ENCODE results near the gene UFC1. TPM values are rescaled to one million over a fixed set of nuclear protein-coding genes. Genes with fewer than 3 reads are reported as not detected.
A peak's percentile ranks its signal among the peaks of the same experiment; 100 is the strongest.

Gene UFC1
- total and polyA plus RNA-seq, 2 experiments from 2014 or later, result 105 to 119 TPM

- 96% methylated on average over 1 of the region's 1 CpG for WGBS (ENCODE audit: low lambda C conversion rate, missing lambda C conversion rate)
Observed at GRCh38 chr1:161157867-161158266, 4.1 kb downstream of the UFC1 start.

GRCh38 chr1:161158316-161159010 lies 4.7 kb downstream of the UFC1 start:
- Histone ChIP-seq H2AFZ (no peak overlapping the region), H3K4me1 (ENCODE audit: insufficient read depth) (peaks cover 8% of the 10 kb centered on the region), H3K27ac (peak overlapping the region; percentile 69)

More at GRCh38 chr1:161157867-161158266, 4.1 kb downstream of the UFC1 start:
- no peak overlapping the region for H3K4me3 ChIP-seq
- H3K9me2 ChIP-seq (replicated peaks; ENCODE audit: insufficient read depth), result no peaks in the 10 kb centered on the region
- H3K9me3 ChIP-seq (ENCODE audit: low read depth), result no peaks in the 10 kb centered on the region
- no peak for DNase-seq (ENCODE audit: low spot score)
- peaks cover 8% of the 10 kb centered on the region for H3K4me1 ChIP-seq (ENCODE audit: insufficient read depth)
- H3K36me3 ChIP-seq (replicated peaks; ENCODE audit: insufficient read depth, low read depth), result no peaks in the 10 kb centered on the region
- peaks cover 36% of the 10 kb centered on the region for H3K79me2 ChIP-seq
- no peak overlapping the region for H3K4me2 ChIP-seq
- H3K27me3 ChIP-seq, result no peaks in the 10 kb centered on the region
- H2AFZ ChIP-seq, result no peak overlapping the region
- no peak for TF ChIP-seq EZH2phosphoT487 (IDR thresholded peaks at IDR 0.05; ENCODE audit: low read depth, severe bottlenecking, unreplicated experiment)
- TF ChIP-seq CTCF (IDR thresholded peaks at IDR 0.05; ENCODE audit: poor library complexity), result no peak
- no peak for TF ChIP-seq EZH2 (IDR thresholded peaks at IDR 0.05; ENCODE audit: borderline replicate concordance)
- H4K20me1 ChIP-seq (ENCODE audit: insufficient read depth, poor library complexity, severe bottlenecking), result no peaks in the 10 kb centered on the region
- H3K27ac ChIP-seq, result no peak overlapping the region

GRCh38 chr1:161159087-161159912 lies 5.5 kb downstream of the UFC1 start, which contains the start of gene USP21:
Gene USP21, plus strand, starts transcription at chr1:161159500. Its CDS starts 1,141 bp downstream, at chr1:161160641.
- H3K4me2 ChIP-seq, result peak within 1 kb of the TSS; percentile 94
- 2% methylated on average over 56 of the region's 60 CpGs for WGBS (ENCODE audit: low lambda C conversion rate, missing lambda C conversion rate)
- H2AFZ ChIP-seq, result peak within 1 kb of the TSS; percentile 86
- TF ChIP-seq EZH2 (IDR thresholded peaks at IDR 0.05; ENCODE audit: borderline replicate concordance) (no peak), CTCF (IDR thresholded peaks at IDR 0.05; ENCODE audit: poor library complexity) (peak; percentile 25), EZH2phosphoT487 (IDR thresholded peaks at IDR 0.05; ENCODE audit: low read depth, severe bottlenecking, unreplicated experiment) (no peak)
- peaks cover 34% of the 10 kb centered on the region for H3K79me2 ChIP-seq
- H3K27me3 ChIP-seq, result no peaks in the 10 kb centered on the region
- H3K27ac ChIP-seq, result peak within 1 kb of the TSS; percentile 69
- H3K9me2 ChIP-seq (replicated peaks; ENCODE audit: insufficient read depth), result no peaks in the 10 kb centered on the region
- no peaks in the 10 kb centered on the region for H3K36me3 ChIP-seq (replicated peaks; ENCODE audit: insufficient read depth, low read depth)
- peak; percentile 96 for DNase-seq (ENCODE audit: low spot score)
- H4K20me1 ChIP-seq (ENCODE audit: insufficient read depth, poor library complexity, severe bottlenecking), result no peaks in the 10 kb centered on the region
- H3K9me3 ChIP-seq (ENCODE audit: low read depth), result no peaks in the 10 kb centered on the region
- H3K4me3 ChIP-seq, result peak within 1 kb of the TSS; percentile 86
- peaks cover 8% of the 10 kb centered on the region for H3K4me1 ChIP-seq (ENCODE audit: insufficient read depth)

More at GRCh38 chr1:161158316-161159010, 4.7 kb downstream of the UFC1 start:
- DNase-seq (ENCODE audit: low spot score), result no peak
- H3K79me2 ChIP-seq, result peaks cover 36% of the 10 kb centered on the region
- peak overlapping the region; percentile 94 for H3K4me2 ChIP-seq
- H3K9me2 ChIP-seq (replicated peaks; ENCODE audit: insufficient read depth), result no peaks in the 10 kb centered on the region
- no peaks in the 10 kb centered on the region for H4K20me1 ChIP-seq (ENCODE audit: insufficient read depth, poor library complexity, severe bottlenecking)
- no peaks in the 10 kb centered on the region for H3K9me3 ChIP-seq (ENCODE audit: low read depth)
- H3K27me3 ChIP-seq, result no peaks in the 10 kb centered on the region
- TF ChIP-seq EZH2 (IDR thresholded peaks at IDR 0.05; ENCODE audit: borderline replicate concordance) (no peak), CTCF (IDR thresholded peaks at IDR 0.05; ENCODE audit: poor library complexity) (no peak), EZH2phosphoT487 (IDR thresholded peaks at IDR 0.05; ENCODE audit: low read depth, severe bottlenecking, unreplicated experiment) (no peak)
- H3K36me3 ChIP-seq (replicated peaks; ENCODE audit: insufficient read depth, low read depth), result no peaks in the 10 kb centered on the region
- H3K4me3 ChIP-seq, result no peak overlapping the region
- 91% methylated on average over 9 of the region's 9 CpGs for WGBS (ENCODE audit: low lambda C conversion rate, missing lambda C conversion rate)

Data from hepatocyte (in vitro differentiated cells).